H1 (cell line): ENCODE data around the gene BHMT2. TPM values are rescaled to one million over a fixed set of nuclear protein-coding genes. Genes with fewer than 3 reads are reported as not detected.

Source experiments
- RAD21 ChIP-seq, 2 experiments: IDR thresholded peaks in 1 of 2; conservative IDR thresholded peaks in 1 of 2; 2 replicates each; pipeline ENCODE4 v1.6.1; 2011; ENCODE audit warnings: low read depth in 2 of 2, low read length in 2 of 2, improper control_type of control experiment in 1 of 2, inconsistent platforms in 1 of 2, mild to moderate bottlenecking in 1 of 2, moderate library complexity in 1 of 2
- SP1 ChIP-seq: IDR thresholded peaks from 2 replicates; pipeline ENCODE4 v1.6.1; 2011; ENCODE audit warnings: low read depth, low read length
- polyA plus RNA-seq, 7 experiments: library from polyadenylated mRNA; depleted of rRNA in 3 of 7; stranded (reverse) in 5 of 7; unstranded in 2 of 7; fragments of >200 nt in 5 of 7; fragments of 200-250 nt in 2 of 7; gene quantifications; 1 replicate in 5 of 7; 2 replicates in 1 of 7; 4 replicates in 1 of 7; pipeline versions ENCODE4 v1.2.1 to v1.2.3, GENCODE V29; 2011 to 2013; ENCODE audit warnings: missing spikeins in 2 of 7, mixed read lengths in 2 of 7
- total RNA-seq: library from RNA; stranded (reverse); fragmentation: NEBNext Ultra II Directional; extraction: Animal tissue kit (Norgen Biotek cat#: 25700); gene quantifications from 2 replicates; pipeline ENCODE4 v1.2.1, GENCODE V29; 2021

BHMT2 gene
- total and polyA plus RNA-seq, 2 of the 8 experiments (the other 6 are each of a cell fraction or from before 2014, with no cell fraction given), result 0.11 TPM; not detected in 1

GRCh38 chr5:79021753-79022152 is 47.8 kb upstream of the BHMT2 start (continued):
- TF ChIP-seq RAD21 (IDR thresholded peaks at IDR 0.05 in 1 of 2, conservative IDR thresholded peaks at IDR 0.05 in 1 of 2; ENCODE audit: low read depth in 2 of 2, low read length in 2 of 2) (no peak), SP1 (no peak)
